Activated CD4-positive, alpha-beta T cell treated with anti-CD3 and anti-CD28 coated beads, Interleukin-2, amount 10 ng/mL, durations not matched to agents 7 days and 5 days (primary cell): ENCODE results near the gene INHBE. TPM values are rescaled to one million over a fixed set of nuclear protein-coding genes. Genes with fewer than 3 reads are reported as not detected.
"Not testable (repeated sequence)": the region's sequence is repeated elsewhere in the genome, so short reads cannot be mapped to it uniquely, and the experiment has no call there.

Experiments used
- CTCF ChIA-PET: fragments of 350-600 bp; sonication (Branson Sonifier 250); formaldehyde crosslinking; loops from one replicate; lab custom pipeline; 2021; ENCODE audit warnings: antibody characterized with exemption; lab: Charles Lee
- POLR2A ChIA-PET: fragments of 350-600 bp; sonication (Branson Sonifier 250); formaldehyde crosslinking; loops from one replicate; lab custom pipeline; 2021; ENCODE audit warnings: antibody characterized with exemption; lab: Charles Lee
- DNase-seq: peaks from one replicate; pipeline ENCODE4 v3.0.0-alpha.2; 2020
- H3K27ac Mint-ChIP-seq: one replicate; pipeline ENCODE4 v1.8.0; 2021; ENCODE audit warnings: mild to moderate bottlenecking, moderate library complexity, mixed read lengths
- H3K27me3 Mint-ChIP-seq: one replicate; pipeline ENCODE4 v1.8.0; 2021; ENCODE audit warnings: mixed read lengths
- H3K36me3 Mint-ChIP-seq: one replicate; pipeline ENCODE4 v1.8.0; 2021; ENCODE audit warnings: low read depth, mixed read lengths
- H3K4me1 Mint-ChIP-seq: one replicate; pipeline ENCODE4 v1.8.0; 2021; ENCODE audit warnings: mixed read lengths
- H3K4me3 Mint-ChIP-seq: one replicate; pipeline ENCODE4 v1.8.0; 2021; ENCODE audit warnings: mild to moderate bottlenecking, moderate library complexity, mixed read lengths
- H3K9me3 Mint-ChIP-seq: one replicate; pipeline ENCODE4 v1.8.0; 2021; ENCODE audit warnings: mixed read lengths
- total RNA-seq, 2 experiments: library from RNA; stranded (reverse); gene quantifications; one replicate each; pipeline ENCODE4 v1.2.3, GENCODE V29; 2021

The INHBE gene
- total RNA-seq, result not detected

DNA sequence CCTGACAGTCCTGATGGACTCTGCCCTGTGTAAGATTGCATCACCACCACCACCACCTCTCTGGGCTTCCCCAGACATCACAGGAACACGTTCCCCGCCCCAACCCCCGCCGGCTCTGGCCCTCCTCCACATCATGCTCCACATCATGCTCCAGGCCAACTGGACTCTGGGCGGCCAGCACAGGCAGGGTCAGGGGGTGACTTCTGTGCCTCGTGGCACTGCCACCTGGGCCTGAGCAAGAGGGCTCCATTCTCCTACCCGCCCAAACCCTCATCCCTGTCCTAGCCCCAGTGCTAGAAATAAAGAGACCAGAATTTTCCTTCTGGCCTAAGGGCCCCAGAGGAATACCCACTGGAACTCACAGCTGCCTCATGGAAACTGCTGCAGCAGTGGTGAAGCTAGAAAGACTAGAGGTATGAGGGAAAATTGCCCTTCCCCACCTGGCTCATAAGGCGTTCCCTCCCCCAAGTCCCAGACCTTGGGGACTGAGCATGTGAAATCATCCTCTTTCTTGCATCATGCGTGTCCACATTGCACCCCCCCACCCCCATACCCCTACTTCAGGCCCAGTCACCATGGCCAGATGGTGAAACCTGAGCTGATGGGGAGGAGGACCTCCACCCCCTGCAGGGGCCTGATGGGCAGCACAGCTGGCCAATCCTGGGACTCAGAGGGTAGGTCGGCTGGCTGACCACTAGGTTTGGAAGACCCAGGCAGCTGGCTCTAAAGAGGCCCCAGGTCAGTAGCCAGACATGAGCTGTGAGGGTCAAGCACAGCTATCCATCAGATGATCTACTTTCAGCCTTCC lies at the start of gene INHBE:
INHBE (plus strand) TSS at position 742 of the 808 bp plus-strand sequence. CDS start 230 bp downstream, outside the sequence.
- Mint-ChIP-seq H3K36me3 (no peaks in the 10 kb centered on the region), H3K27ac (peak within 1 kb of the TSS; percentile 14), H3K4me3 (peak within 1 kb of the TSS; percentile 35), H3K4me1 (peaks cover 26% of the 10 kb centered on the region), H3K9me3 (no peaks in the 10 kb centered on the region), H3K27me3 (peaks cover 1% of the 10 kb centered on the region)
- ChIA-PET POLR2A (interaction anchor here (0.6 kb wide), 1 partner anchor 140 kb away, joined by 11 read pairs; no protein-coding TSS in a partner anchor), CTCF (interaction anchor here (0.8 to 5.0 kb wide), 11 partner anchors 8 to 225 kb away, joined by 3 to 31 read pairs (median 10); partner anchors contain the start of genes INHBC and SHMT2)
- DNase-seq, result no peak

DNA sequence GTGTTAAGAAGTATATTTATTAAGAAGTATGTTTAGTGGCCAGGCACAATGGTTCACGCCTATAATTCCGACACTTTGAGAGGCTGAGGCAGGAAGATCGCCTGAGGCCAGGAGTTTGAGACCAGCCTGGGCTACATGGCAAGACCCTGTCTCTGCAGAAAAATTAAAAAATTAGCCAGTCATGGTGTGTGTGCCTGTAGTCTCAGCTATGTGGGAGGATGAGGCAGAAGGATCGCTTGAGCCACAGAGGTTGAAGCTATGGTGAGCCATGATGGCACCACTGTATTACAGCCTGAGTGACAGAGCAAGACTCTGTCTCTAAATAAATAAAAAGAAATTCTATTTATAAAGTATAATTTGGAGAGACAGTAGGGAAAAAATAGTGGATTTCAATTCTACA lies 44.6 kb upstream of the INHBE start:
- CTCF ChIA-PET, result interaction anchor here (0.6 to 1.6 kb wide), 6 partner anchors 8 to 134 kb away, joined by 3 to 7 read pairs (median 3); no protein-coding TSS in a partner anchor
- Mint-ChIP-seq H3K27me3 (no peaks in the 10 kb centered on the region), H3K4me1 (peaks cover 2% of the 10 kb centered on the region), H3K4me3 (no peak overlapping the region), H3K36me3 (peaks cover 6% of the 10 kb centered on the region), H3K27ac (no peak overlapping the region), H3K9me3 (no peaks in the 10 kb centered on the region)
- DNase-seq, result no peak
- POLR2A ChIA-PET, result interaction anchor here (0.6 kb wide), 1 partner anchor 183 kb away, joined by 7 read pairs; no protein-coding TSS in a partner anchor

- POLR2A ChIA-PET, result interaction anchor here (0.6 kb wide), 1 partner anchor 871 kb away, joined by 6 read pairs; no protein-coding TSS in a partner anchor
- H3K27ac Mint-ChIP-seq, result not testable (repeated sequence)
- CTCF ChIA-PET, result interaction anchor here (0.6 to 1.2 kb wide), 2 partner anchors 34 to 320 kb away, joined by 3 read pairs; no protein-coding TSS in a partner anchor
Measured at GRCh38 chr12:57414160-57414559, 40.9 kb upstream of the INHBE start.

DNA sequence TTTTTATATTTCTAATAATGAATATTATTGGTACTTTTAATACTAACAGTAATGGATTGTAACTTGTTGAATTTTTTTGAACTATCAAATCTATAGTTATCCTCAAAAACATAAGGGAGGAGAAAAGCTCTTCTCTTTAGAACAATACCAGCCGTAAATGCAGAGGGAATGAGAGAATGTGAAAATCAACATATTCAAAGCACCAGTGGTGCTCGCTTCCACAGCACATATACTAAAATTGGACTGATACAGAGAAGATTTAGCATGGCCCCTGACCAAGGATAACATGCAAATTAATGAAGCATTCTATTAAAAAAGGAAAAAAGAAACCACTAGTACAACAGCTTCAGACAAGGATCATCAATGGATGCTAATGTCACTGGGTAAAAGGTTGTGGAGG lies 40.0 kb upstream of the INHBE start:
- Mint-ChIP-seq H3K4me1 (peaks cover 1% of the 10 kb centered on the region), H3K27ac (no peak overlapping the region), H3K27me3 (no peaks in the 10 kb centered on the region), H3K36me3 (peaks cover 5% of the 10 kb centered on the region), H3K9me3 (no peaks in the 10 kb centered on the region), H3K4me3 (no peak overlapping the region)
- ChIA-PET CTCF (interaction anchor here (1.2 kb wide), 1 partner anchor 33 kb away, joined by 3 read pairs; no protein-coding TSS in a partner anchor), POLR2A (no interaction called here)
- no peak for DNase-seq

More at GRCh38 chr12:57414160-57414559, 40.9 kb upstream of the INHBE start:
- not testable (repeated sequence) for H3K27me3 Mint-ChIP-seq, H3K9me3 Mint-ChIP-seq, H3K4me1 Mint-ChIP-seq, H3K4me3 Mint-ChIP-seq, H3K36me3 Mint-ChIP-seq, DNase-seq

GRCh38 chr12:57416039-57416996 lies 38.8 kb upstream of the INHBE start:
- H3K27me3 Mint-ChIP-seq, result no peaks in the 10 kb centered on the region
- ChIA-PET POLR2A (no interaction called here), CTCF (interaction anchor here (0.7 to 1.4 kb wide), 2 partner anchors 36 to 43 kb away, joined by 3 to 4 read pairs; partner anchors contain the start of gene GLI1)
- no peak overlapping the region for H3K27ac Mint-ChIP-seq
- H3K36me3 Mint-ChIP-seq, result peaks cover 13% of the 10 kb centered on the region
- DNase-seq, result no peak
- H3K9me3 Mint-ChIP-seq, result no peaks in the 10 kb centered on the region
- H3K4me3 Mint-ChIP-seq, result no peak overlapping the region
- peaks cover 4% of the 10 kb centered on the region for H3K4me1 Mint-ChIP-seq

DNA sequence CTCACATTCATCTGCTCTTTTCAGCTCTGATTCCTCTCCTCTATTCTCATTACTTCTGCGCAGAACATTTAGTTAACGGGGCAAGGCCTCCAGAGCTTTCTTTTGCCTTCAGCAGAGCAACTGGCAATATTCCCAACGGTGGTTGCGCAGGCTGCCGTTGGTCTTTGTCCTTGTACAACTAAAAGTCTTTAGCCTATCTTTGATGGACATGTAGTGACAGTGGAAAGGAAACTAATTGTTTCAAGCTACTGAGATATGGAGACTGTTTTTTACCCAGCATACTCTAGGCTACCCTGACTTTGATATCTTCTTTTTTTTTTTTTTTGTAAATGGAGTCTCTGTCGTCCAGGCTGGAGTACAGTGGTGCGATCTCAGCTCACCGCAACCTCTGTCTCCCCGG lies 36.9 kb upstream of the INHBE start:
- H3K27me3 Mint-ChIP-seq, result no peaks in the 10 kb centered on the region
- ChIA-PET CTCF (interaction anchor here (0.6 to 1.5 kb wide), 9 partner anchors 9 to 85 kb away, joined by 3 to 6 read pairs (median 4); partner anchors contain the start of genes GLI1 and INHBC), POLR2A (no interaction called here)
- H3K9me3 Mint-ChIP-seq, result no peaks in the 10 kb centered on the region
- DNase-seq, result no peak
- H3K4me3 Mint-ChIP-seq, result no peak overlapping the region
- peaks cover 7% of the 10 kb centered on the region for H3K4me1 Mint-ChIP-seq
- H3K36me3 Mint-ChIP-seq, result peaks cover 19% of the 10 kb centered on the region
- H3K27ac Mint-ChIP-seq, result no peak overlapping the region

DNA sequence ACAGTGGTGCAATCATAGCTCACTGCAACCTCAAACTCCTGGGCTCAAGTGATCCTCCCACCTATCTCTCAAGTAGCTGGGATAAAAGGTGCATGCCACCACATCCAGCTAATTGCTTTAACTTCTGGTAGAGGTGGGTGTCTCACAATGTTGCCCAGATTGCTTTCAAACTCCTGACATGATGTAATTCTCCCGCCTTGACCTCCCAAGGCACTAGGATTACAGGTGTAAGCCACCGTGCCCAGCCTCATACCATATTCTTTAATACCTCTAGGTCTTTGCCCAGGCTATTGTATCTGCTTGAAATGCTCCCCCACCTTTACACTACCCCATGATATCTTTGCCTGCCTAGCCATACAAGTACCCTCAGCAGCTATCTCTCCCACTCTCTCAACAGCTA lies 35.6 kb upstream of the INHBE start:
- peaks cover 22% of the 10 kb centered on the region for H3K36me3 Mint-ChIP-seq
- no peaks in the 10 kb centered on the region for H3K27me3 Mint-ChIP-seq
- POLR2A ChIA-PET, result no interaction called here
- no peaks in the 10 kb centered on the region for H3K9me3 Mint-ChIP-seq
- DNase-seq, result no peak
- no peak overlapping the region for H3K27ac Mint-ChIP-seq
- peaks cover 8% of the 10 kb centered on the region for H3K4me1 Mint-ChIP-seq
- CTCF ChIA-PET, result interaction anchor here (0.6 to 1.5 kb wide), 3 partner anchors 11 to 402 kb away, joined by 3 to 4 read pairs (median 4); partner anchors contain the start of gene INHBC
- no peak overlapping the region for H3K4me3 Mint-ChIP-seq

DNA sequence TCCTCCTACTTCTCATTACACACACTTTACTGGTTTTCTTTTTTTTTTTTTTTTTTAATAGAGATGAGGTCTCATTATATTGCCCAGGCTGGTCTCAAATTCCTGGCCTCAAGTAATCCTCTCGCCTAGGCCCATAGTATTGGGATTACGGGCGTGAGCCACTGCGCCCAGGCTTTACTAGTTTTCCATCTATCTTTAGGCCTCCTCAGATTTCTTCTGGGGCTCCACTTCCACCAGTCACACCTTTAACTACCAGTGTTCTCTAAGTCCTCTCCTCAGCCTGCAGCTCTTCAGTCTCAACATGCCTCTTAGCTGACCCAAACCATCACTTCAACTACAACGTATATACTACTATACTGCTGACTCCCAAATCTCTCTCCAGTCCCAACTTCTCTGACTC lies 34.6 kb upstream of the INHBE start:
- Mint-ChIP-seq H3K4me3 (no peak overlapping the region), H3K9me3 (no peaks in the 10 kb centered on the region), H3K27ac (no peak overlapping the region), H3K27me3 (no peaks in the 10 kb centered on the region), H3K4me1 (peaks cover 8% of the 10 kb centered on the region), H3K36me3 (peaks cover 25% of the 10 kb centered on the region)
- CTCF ChIA-PET, result interaction anchor here (0.9 kb wide), 1 partner anchor 14 kb away, joined by 3 read pairs; the partner anchor contains the start of gene INHBC
- POLR2A ChIA-PET, result no interaction called here
- DNase-seq, result no peak

DNA sequence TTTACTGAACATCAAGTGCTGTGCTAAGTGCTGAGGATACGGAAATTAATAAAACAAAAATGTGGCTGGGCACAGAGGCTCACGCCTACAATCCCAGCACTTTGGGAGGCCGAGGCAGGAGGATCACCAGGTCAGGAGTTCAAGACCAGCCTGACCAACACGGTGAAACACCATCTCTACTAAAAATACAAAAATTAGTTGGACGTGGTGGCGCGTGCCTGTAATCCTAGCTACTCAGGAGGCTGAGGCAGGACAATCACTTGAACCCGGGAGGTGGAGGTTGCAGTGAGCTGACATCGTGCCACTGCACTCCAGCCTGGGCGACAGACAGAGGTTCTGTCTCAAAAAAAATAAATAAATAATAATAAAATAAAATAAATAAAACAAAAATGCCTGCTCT lies 28.2 kb upstream of the INHBE start:
- peaks cover 37% of the 10 kb centered on the region for H3K4me1 Mint-ChIP-seq
- CTCF ChIA-PET, result interaction anchor here (1.4 kb wide), 1 partner anchor 125 kb away, joined by 3 read pairs; no protein-coding TSS in a partner anchor
- POLR2A ChIA-PET, H3K27me3 Mint-ChIP-seq, DNase-seq, H3K4me3 Mint-ChIP-seq, H3K9me3 Mint-ChIP-seq, H3K27ac Mint-ChIP-seq: not testable (repeated sequence)
- H3K36me3 Mint-ChIP-seq, result peaks cover 31% of the 10 kb centered on the region

GRCh38 chr12:57428965-57429364 lies 26.1 kb upstream of the INHBE start:
- Mint-ChIP-seq H3K4me3 (peak overlapping the region; percentile 100), H3K36me3 (peaks cover 22% of the 10 kb centered on the region), H3K9me3 (no peaks in the 10 kb centered on the region), H3K4me1 (peaks cover 38% of the 10 kb centered on the region), H3K27ac (peak overlapping the region; percentile 75), H3K27me3 (no peaks in the 10 kb centered on the region)
- ChIA-PET CTCF (interaction anchor here (0.6 to 1.6 kb wide), 4 partner anchors 24 to 189 kb away, joined by 3 to 4 read pairs (median 4); no protein-coding TSS in a partner anchor), POLR2A (no interaction called here)
- no peak for DNase-seq

GRCh38 chr12:57429473-57430111 lies 25.5 kb upstream of the INHBE start:
- DNase-seq, result no peak
- Mint-ChIP-seq H3K4me1 (peaks cover 36% of the 10 kb centered on the region), H3K9me3 (no peaks in the 10 kb centered on the region), H3K27ac (peak overlapping the region; percentile 100), H3K4me3 (peak overlapping the region; percentile 100), H3K27me3 (no peaks in the 10 kb centered on the region), H3K36me3 (peaks cover 18% of the 10 kb centered on the region)
- ChIA-PET POLR2A (no interaction called here), CTCF (interaction anchor here (0.7 to 1.6 kb wide), 6 partner anchors 11 to 189 kb away, joined by 3 to 5 read pairs (median 4); partner anchors contain the start of gene GLI1)
